Body of pancreas (tissue), 4 donors: ENCODE results near the gene SLC25A31. TPM values are rescaled to one million over a fixed set of nuclear protein-coding genes. Genes with fewer than 3 reads are reported as not detected.
A peak's percentile ranks its signal among the peaks of the same experiment; 100 is the strongest.

Source experiments
- ATAC-seq: fragments of 150-250 bp; one replicate; pipeline ENCODE4 v1.9.1; 2016
- DNase-seq, 4 donors: peaks; one replicate each; pipeline ENCODE4 v3.0.0-alpha.2; 2019
- H3K27ac ChIP-seq, 4 donors: fragments of 200-600 bp; sonication (generic); 1 replicate in 3 of 4; 2 replicates in 1 of 4; pipeline versions ENCODE4 v1.5.1 to v1.6.1; 2016 to 2019; ENCODE audit warnings: mild to moderate bottlenecking in 1 of 4, mixed read lengths in 1 of 4, moderate library complexity in 1 of 4
- H3K27me3 ChIP-seq, 2 donors: fragments of 200-600 bp; sonication (generic); one replicate each; pipeline ENCODE4 v1.6.0; 2016; ENCODE audit warnings: mild to moderate bottlenecking in 1 of 2
- H3K36me3 ChIP-seq, 2 donors: fragments of 200-600 bp; sonication (generic); replicated peaks in 1 of 2; 2 replicates each; pipeline ENCODE4 v1.5.1; 2016; ENCODE audit warnings: low read depth in 2 of 2; ENCODE audit not compliant: insufficient read depth in 1 of 2
- H3K4me1 ChIP-seq: fragments of 200-600 bp; sonication (generic); one replicate; pipeline ENCODE4 v1.6.0; 2016
- H3K4me3 ChIP-seq, 2 donors: fragments of 200-600 bp; sonication (generic); 1 replicate in 1 of 2; 2 replicates in 1 of 2; pipeline ENCODE4 v1.5.1; 2016 to 2019
- H3K9me3 ChIP-seq, 3 donors: fragments of 200-600 bp; sonication (generic); 1 replicate in 2 of 3; 2 replicates in 1 of 3; pipeline ENCODE4 v1.5.1; 2016
- POLR2A ChIP-seq, 3 donors: fragments of 450-650 bp; IDR thresholded peaks; one replicate each; pipeline ENCODE4 v1.6.1; 2016; ENCODE audit warnings: antibody characterized with exemption in 3 of 3, mild to moderate bottlenecking in 2 of 3
- WGBS, 2 donors: methylation state at CpG; one replicate each; pipeline ENCODE4 v1.1.5; 2017; 5-methylcytosine and 5-hydroxymethylcytosine counted together
- intact Hi-C: fragments of 100-400 bp; cut with DNase I; formaldehyde crosslinking; loops from one replicate; pipeline ENCODE4 v1.15.1; 2023
- total RNA-seq, 2 donors: library from RNA; depleted of rRNA; stranded (reverse); fragments of >200 nt; gene quantifications; one replicate each; pipeline ENCODE4 v1.1.0, GENCODE V29; 2016
- TF ChIP-seq, protein P1 (sequence below), 7 experiments: fragments of 450-650 bp in 4 of 7; fragments of 200-600 bp in 3 of 7; sonication (generic) in 3 of 7; IDR thresholded peaks; one replicate each; pipeline ENCODE4 v1.5.1; 2016 to 2019; ENCODE audit warnings: antibody characterized with exemption in 7 of 7

Gene SLC25A31
- total RNA-seq, 2 donors from 2014 or later = not detected

DNA sequence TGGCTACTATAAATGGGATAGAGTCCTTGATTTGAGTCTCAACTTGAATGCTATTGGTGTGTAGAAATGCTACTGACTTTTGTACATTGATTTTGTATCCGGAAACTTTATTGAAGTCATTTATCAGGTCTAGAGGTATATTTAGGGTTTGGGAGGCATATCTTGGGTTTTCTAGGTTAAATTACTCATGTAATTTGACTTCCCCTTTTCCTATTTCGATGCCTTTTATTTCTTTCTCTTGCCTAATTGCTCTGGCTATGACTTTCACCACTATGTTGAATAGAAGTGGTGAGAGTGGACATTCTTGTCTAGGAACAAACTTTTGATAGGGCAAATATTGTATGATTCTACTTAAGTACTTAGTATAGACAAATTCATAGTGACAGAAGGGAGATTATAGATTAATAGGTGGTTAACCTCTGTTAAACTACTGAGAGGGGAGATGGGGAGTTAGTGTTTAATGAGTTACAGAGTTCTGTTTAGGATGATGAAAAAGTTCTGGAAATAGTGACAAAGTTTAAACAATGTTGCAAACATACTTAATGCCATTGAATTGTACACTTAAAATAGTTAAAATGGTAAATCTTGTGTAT lies 29.1 kb downstream of the SLC25A31 start:
- DNase-seq = no peak
- WGBS, 2 donors = 66 to 73% methylated on average over 2 of the region's 2 CpGs
- Histone ChIP-seq H3K36me3 (no peaks in the 10 kb centered on the region), H3K27me3 (no peaks in the 10 kb centered on the region), H3K9me3 (no peaks in the 10 kb centered on the region), H3K27ac (no peak overlapping the region), H3K4me3 (no peak overlapping the region), H3K4me1 (no peaks in the 10 kb centered on the region)
- ATAC-seq = no peak
- intact Hi-C loops = no loop called here
- no peak for TF ChIP-seq POLR2A (IDR thresholded peaks at IDR 0.05)
- TF ChIP-seq, protein P1, sequence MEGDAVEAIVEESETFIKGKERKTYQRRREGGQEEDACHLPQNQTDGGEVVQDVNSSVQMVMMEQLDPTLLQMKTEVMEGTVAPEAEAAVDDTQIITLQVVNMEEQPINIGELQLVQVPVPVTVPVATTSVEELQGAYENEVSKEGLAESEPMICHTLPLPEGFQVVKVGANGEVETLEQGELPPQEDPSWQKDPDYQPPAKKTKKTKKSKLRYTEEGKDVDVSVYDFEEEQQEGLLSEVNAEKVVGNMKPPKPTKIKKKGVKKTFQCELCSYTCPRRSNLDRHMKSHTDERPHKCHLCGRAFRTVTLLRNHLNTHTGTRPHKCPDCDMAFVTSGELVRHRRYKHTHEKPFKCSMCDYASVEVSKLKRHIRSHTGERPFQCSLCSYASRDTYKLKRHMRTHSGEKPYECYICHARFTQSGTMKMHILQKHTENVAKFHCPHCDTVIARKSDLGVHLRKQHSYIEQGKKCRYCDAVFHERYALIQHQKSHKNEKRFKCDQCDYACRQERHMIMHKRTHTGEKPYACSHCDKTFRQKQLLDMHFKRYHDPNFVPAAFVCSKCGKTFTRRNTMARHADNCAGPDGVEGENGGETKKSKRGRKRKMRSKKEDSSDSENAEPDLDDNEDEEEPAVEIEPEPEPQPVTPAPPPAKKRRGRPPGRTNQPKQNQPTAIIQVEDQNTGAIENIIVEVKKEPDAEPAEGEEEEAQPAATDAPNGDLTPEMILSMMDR (IDR thresholded peaks at IDR 0.05) = no peak

DNA sequence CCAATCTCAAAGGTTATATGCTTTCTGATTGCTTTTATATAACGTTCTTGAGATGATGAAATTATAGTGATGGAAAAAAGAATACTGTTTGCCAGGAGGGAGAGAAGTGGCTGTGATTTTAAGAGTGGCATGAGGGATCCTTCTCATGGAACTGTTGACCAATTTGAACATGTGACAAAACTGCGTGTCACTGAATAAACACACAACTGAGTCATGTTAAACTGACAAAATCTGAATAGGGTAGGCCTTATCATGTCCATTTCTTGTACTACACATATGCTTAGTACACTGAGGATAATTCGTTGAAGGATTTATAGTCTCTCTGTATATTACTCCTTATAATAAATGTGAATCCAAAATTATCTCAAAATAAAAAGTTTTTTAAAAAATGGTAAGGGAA lies 29.7 kb downstream of the SLC25A31 start:
- no peaks in the 10 kb centered on the region for H3K27me3 ChIP-seq
- 54 to 61% methylated on average over 3 of the region's 3 CpGs for WGBS, 2 donors
- intact Hi-C loops = no loop called here
- no peak overlapping the region for H3K27ac ChIP-seq
- no peak for DNase-seq
- no peak overlapping the region for H3K4me3 ChIP-seq
- H3K36me3 ChIP-seq = no peaks in the 10 kb centered on the region
- H3K4me1 ChIP-seq = no peaks in the 10 kb centered on the region
- no peak for ATAC-seq
- no peaks in the 10 kb centered on the region for H3K9me3 ChIP-seq
- no peak for TF ChIP-seq POLR2A (IDR thresholded peaks at IDR 0.05)
- TF ChIP-seq, protein P1 (IDR thresholded peaks at IDR 0.05) = no peak

DNA sequence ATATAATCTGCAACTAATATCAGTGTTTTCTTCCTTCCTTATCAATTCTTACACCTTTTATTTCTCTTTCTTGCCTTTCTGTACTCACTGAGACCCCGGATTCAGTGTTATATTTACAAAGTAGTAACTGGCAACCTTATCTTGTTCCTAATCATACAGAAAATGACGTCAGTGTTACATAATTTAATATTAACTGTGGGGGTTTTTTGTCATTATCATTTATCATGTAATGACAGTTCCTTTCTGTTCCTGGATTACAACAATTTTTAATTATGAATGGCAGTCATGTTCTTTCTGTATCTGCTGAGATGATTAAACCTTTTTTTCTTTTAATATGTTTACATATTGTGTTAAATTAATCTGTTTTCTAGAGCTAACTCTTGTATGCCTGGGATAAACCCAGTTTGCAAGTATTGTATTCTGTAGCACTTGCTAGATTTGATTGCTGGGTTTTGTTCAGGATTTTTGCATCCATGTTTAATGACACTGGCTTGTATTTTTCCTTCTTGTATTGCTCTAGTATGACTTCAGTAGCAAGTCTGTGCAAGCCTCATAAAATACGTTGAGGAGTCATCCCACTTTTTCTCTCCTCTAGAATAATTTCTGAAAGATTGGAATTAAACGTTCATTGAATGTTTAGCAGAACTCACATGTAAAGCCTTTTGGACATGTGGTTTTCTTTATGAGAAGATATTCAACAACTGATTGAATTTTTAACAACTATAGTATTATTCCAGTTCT lies 41.5 kb downstream of the SLC25A31 start:
- TF ChIP-seq POLR2A (IDR thresholded peaks at IDR 0.05) = no peak
- TF ChIP-seq, protein P1 (IDR thresholded peaks at IDR 0.05) = no peak
- Histone ChIP-seq H3K4me3 (no peak overlapping the region), H3K36me3 (no peaks in the 10 kb centered on the region), H3K27ac (peak overlapping the region in 1 of 4 donors; percentile 36), H3K27me3 (no peaks in the 10 kb centered on the region), H3K4me1 (peaks cover 6% of the 10 kb centered on the region), H3K9me3 (no peaks in the 10 kb centered on the region)
- ATAC-seq (peak; percentile 72), DNase-seq (no peak)
- 30 to 32% methylated on average over 4 of the region's 4 CpGs for WGBS, 2 donors
- intact Hi-C loops = no loop called here

DNA sequence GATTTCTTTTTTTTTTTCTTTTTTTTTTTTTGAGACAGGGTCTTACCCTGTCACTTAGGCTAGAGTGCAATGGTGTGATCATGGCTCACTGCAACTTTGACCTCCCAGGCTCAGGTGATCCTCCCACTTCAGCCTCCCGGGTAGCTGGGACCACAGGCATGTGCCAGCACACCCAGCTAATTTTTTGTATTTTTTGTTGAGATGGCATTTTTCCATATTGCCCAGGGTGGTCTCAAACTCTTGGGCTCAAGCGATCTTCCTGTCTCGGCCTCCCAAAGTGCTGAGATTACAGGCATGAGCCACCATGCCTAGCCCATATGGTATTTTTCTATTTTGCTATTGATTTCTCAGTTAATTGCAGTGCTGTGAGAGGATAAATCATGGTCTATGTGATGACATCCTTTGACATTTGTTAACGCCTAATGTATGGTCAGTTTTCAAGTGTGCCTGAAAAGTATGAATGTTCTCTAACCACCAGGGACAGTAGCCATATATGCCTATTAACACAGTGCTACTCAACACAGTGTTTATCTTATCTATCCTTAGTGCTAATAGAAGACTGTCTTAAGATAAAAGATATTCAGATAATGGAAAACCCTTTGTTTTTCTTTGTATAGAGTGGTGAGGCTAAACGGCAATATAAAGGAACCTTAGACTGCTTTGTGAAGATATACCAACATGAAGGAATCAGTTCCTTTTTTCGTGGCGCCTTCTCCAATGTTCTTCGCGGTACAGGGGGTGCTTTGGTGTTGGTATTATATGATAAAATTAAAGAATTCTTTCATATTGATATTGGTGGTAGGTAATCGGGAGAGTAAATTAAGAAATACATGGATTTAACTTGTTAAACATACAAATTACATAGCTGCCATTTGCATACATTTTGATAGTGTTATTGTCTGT lies 42.8 kb downstream of the SLC25A31 start:
- Histone ChIP-seq H3K4me3 (no peak overlapping the region), H3K9me3 (no peaks in the 10 kb centered on the region), H3K4me1 (peaks cover 6% of the 10 kb centered on the region), H3K36me3 (no peaks in the 10 kb centered on the region), H3K27me3 (no peaks in the 10 kb centered on the region), H3K27ac (no peak overlapping the region)
- intact Hi-C loops = no loop called here
- DNase-seq = no peak
- TF ChIP-seq, protein P1 (IDR thresholded peaks at IDR 0.05) = no peak
- no peak for TF ChIP-seq POLR2A (IDR thresholded peaks at IDR 0.05)
- WGBS, 2 donors = 89 to 90% methylated on average over 10 of the region's 10 CpGs
- no peak for ATAC-seq
